Trophoblast cell (in vitro differentiated cells and primary cell): ENCODE results near the gene ALOX15.
A peak's percentile ranks its signal among the peaks of the same experiment; 100 is the strongest.

Source experiments
- DNase-seq, 2 donors: peaks; one replicate each; pipeline ENCODE4 v3.0.0-alpha.2; 2016
- H2AFZ ChIP-seq: 2 replicates; pipeline ENCODE4 v1.6.1; 2013; ENCODE audit warnings: low read length, moderate library complexity, mild to moderate bottlenecking; ENCODE audit not compliant: insufficient read depth, poor library complexity
- H2AK5ac ChIP-seq: 2 replicates; pipeline ENCODE4 v1.6.1; 2013; ENCODE audit warnings: mild to moderate bottlenecking, low read length
- H2BK120ac ChIP-seq: 2 replicates; pipeline ENCODE4 v1.6.1; 2013; ENCODE audit warnings: low read length, mild to moderate bottlenecking, moderate library complexity; ENCODE audit not compliant: insufficient read depth, poor library complexity
- H2BK12ac ChIP-seq: 2 replicates; pipeline ENCODE4 v1.6.1; 2013; ENCODE audit warnings: mild to moderate bottlenecking, low read length, moderate library complexity
- H2BK5ac ChIP-seq: 2 replicates; pipeline ENCODE4 v1.6.1; 2013; ENCODE audit warnings: low read length, low read depth, moderate library complexity, mild to moderate bottlenecking; ENCODE audit not compliant: poor library complexity
- H3K14ac ChIP-seq: 2 replicates; pipeline ENCODE4 v1.6.1; 2013; ENCODE audit warnings: mild to moderate bottlenecking, low read length
- H3K18ac ChIP-seq: 2 replicates; pipeline ENCODE4 v1.6.1; 2013; ENCODE audit warnings: mild to moderate bottlenecking, low read length
- H3K23ac ChIP-seq: 2 replicates; pipeline ENCODE4 v1.6.1; 2013; ENCODE audit warnings: low read length
- H3K27ac ChIP-seq: 2 replicates; pipeline ENCODE4 v1.5.1; 2013; ENCODE audit warnings: low read depth, mild to moderate bottlenecking, inconsistent platforms, low read length, moderate library complexity
- H3K27me3 ChIP-seq: 2 replicates; pipeline ENCODE4 v1.6.1; 2013; ENCODE audit warnings: inconsistent platforms, mild to moderate bottlenecking, low read length, moderate library complexity; ENCODE audit not compliant: insufficient read depth
- H3K36me3 ChIP-seq, 2 experiments: 1 replicate in 1 of 2; 2 replicates in 1 of 2; pipeline ENCODE4 v1.6.1; 2013; ENCODE audit warnings: low read length in 2 of 2, mild to moderate bottlenecking in 2 of 2, moderate library complexity in 1 of 2; ENCODE audit not compliant: insufficient read depth in 2 of 2, control insufficient read depth in 1 of 2
- H3K4ac ChIP-seq: 2 replicates; pipeline ENCODE4 v1.6.1; 2013; ENCODE audit warnings: low read depth, mild to moderate bottlenecking, low read length, moderate library complexity
- H3K4me1 ChIP-seq, 2 experiments: 1 replicate in 1 of 2; 2 replicates in 1 of 2; pipeline ENCODE4 v1.6.1; 2013; ENCODE audit warnings: low read length in 2 of 2, mild to moderate bottlenecking in 2 of 2, moderate library complexity in 1 of 2; ENCODE audit not compliant: insufficient read depth in 2 of 2, control insufficient read depth in 1 of 2
- H3K4me2 ChIP-seq: 2 replicates; pipeline ENCODE4 v1.6.1; 2013; ENCODE audit warnings: inconsistent platforms, mild to moderate bottlenecking, low read length, moderate library complexity
- H3K4me3 ChIP-seq: 2 replicates; pipeline ENCODE4 v1.5.1; 2013; ENCODE audit warnings: mild to moderate bottlenecking, low read depth, low read length, inconsistent platforms
- H3K79me1 ChIP-seq: one replicate; pipeline ENCODE4 v1.6.1; 2013; ENCODE audit warnings: low read length
- H3K79me2 ChIP-seq: 2 replicates; pipeline ENCODE4 v1.6.1; 2013; ENCODE audit warnings: low read length, mild to moderate bottlenecking; ENCODE audit not compliant: control insufficient read depth, insufficient read depth, poor library complexity
- H3K9ac ChIP-seq: 2 replicates; pipeline ENCODE4 v1.6.1; 2013; ENCODE audit warnings: mild to moderate bottlenecking, low read length
- H3K9me3 ChIP-seq: 2 replicates; pipeline ENCODE4 v1.6.1; 2013; ENCODE audit warnings: low read depth, mild to moderate bottlenecking, control low read depth, inconsistent platforms, low read length; ENCODE audit not compliant: insufficient read depth
- H4K12ac ChIP-seq: 2 replicates; pipeline ENCODE4 v1.6.1; 2013; ENCODE audit warnings: low read depth, mild to moderate bottlenecking, low read length, moderate library complexity
- H4K8ac ChIP-seq: 2 replicates; pipeline ENCODE4 v1.6.1; 2013; ENCODE audit warnings: low read depth, mild to moderate bottlenecking, low read length, moderate library complexity
- H4K91ac ChIP-seq: one replicate; pipeline ENCODE4 v1.6.1; 2013; ENCODE audit warnings: low read depth, mild to moderate bottlenecking, low read length, moderate library complexity
- WGBS: extraction: QIAGEN DNeasy Blood & Tissue Kit; methylation state at CpG from one replicate; pipeline ENCODE4 v1.1.7; 2013; ENCODE audit warnings: missing lambda C conversion rate; ENCODE audit not compliant: insufficient read length, insufficient coverage; ENCODE audit errors: extremely low coverage; 5-methylcytosine and 5-hydroxymethylcytosine counted together

The ALOX15 gene

DNA sequence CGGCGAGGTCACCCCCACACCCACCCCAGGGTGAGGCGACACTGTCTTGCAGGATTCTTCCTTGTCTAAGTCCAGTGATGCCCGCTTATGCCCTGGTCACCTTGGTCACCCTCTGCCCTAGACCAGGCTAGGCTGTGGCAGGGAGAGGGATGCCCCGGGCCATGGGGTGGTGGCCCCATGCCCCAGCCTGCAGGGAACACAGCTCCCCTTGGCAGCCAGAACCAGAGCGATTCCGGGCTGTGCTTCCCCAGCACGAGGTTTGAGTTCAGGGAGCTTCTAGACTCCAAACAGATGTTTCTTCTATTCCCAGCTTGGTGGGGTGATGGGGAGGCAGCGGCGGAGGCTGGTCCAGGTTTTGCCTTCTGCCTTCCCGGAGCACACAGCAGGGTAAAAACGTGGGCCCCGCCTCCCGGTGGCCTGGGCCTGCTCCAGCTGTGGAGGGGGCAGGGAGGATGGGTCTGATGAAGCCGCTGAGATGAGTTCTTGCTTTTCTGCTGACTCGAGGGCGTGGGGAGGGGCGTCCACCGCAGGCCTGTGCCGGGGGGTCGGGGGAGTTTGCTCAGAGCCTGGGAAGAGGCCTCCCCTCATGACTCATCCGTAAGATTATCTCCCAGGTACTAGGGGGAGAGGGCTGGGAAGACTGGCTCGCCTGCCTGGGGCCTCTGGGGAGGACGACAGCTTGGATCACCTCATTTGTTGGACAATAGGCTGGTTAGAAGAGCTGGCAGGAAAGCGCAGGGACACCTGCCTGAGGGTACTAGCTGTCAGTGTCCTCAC is 41.8 kb downstream of the ALOX15 start:
- Histone ChIP-seq H3K27ac (peak overlapping the region; percentile 93), H3K36me3 (peaks cover 48 to 50% of the 10 kb centered on the region in 2 experiments), H3K4ac (peak overlapping the region; percentile 72), H3K4me1 (peaks cover 49 to 53% of the 10 kb centered on the region in 2 experiments), H4K12ac (peak overlapping the region; percentile 15), H3K4me3 (no peak overlapping the region), H2BK12ac (peak overlapping the region; percentile 66), H4K91ac (peak overlapping the region; percentile 98), H2BK5ac (peak overlapping the region; percentile 86), H3K79me2 (peaks cover 8% of the 10 kb centered on the region), H3K18ac (peak overlapping the region; percentile 79), H3K14ac (peak overlapping the region; percentile 81), H2BK120ac (peak overlapping the region; percentile 98), H3K9me3 (no peaks in the 10 kb centered on the region), H3K4me2 (peak overlapping the region; percentile 28), H2AK5ac (peak overlapping the region; percentile 81), H3K27me3 (no peaks in the 10 kb centered on the region), H3K9ac (no peak overlapping the region), H2AFZ (peak overlapping the region; percentile 48), H3K79me1 (peaks cover 31% of the 10 kb centered on the region), H4K8ac (peak overlapping the region; percentile 67), H3K23ac (no peak overlapping the region)
- no peak for DNase-seq
- no CpG with 5 or more reads among the region's 25 CpGs for WGBS

DNA sequence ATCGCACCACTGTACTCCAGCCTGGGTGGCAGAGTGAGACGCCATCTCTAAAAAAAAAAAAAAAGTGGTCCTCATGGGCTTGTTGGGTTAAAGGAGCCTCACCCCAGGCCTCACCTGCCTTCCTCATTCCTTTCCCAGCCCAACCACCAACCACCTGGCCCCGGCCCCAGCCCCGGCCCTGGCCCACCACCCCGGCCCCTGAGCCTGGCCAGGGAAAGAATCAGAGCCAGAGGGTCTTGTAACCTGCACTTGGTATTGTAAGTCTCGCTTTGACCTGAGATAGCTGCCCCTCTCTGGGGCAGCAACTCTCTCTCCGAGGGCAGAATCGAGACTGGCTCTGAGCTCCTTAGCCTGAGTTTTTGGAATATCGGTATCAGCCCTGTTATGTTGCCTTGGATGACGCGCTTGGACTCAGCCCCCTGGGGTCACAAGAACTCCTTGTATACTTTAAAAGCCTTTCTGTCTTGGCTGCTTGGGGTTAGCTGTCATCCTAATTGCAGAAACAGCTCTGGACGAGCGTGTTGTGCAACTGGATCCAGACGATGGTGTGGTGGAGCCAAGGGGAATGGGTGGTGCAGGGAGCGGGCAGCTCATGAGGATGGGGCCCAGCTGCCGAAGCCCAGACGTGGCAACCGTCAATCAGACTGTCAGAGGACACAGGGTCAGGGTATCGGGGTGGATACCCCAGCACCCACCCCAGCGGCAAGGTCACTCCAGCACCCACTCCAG is 42.5 kb downstream of the ALOX15 start:
- H3K79me1 ChIP-seq = peaks cover 32% of the 10 kb centered on the region
- peak overlapping the region; percentile 28 for H3K4me2 ChIP-seq
- peak overlapping the region; percentile 48 for H2AFZ ChIP-seq
- H4K8ac ChIP-seq = peak overlapping the region; percentile 67
- H3K4ac ChIP-seq = peak overlapping the region; percentile 72
- H2BK120ac ChIP-seq = peak overlapping the region; percentile 98
- H3K23ac ChIP-seq = no peak overlapping the region
- no peaks in the 10 kb centered on the region for H3K9me3 ChIP-seq
- H3K79me2 ChIP-seq = peaks cover 6% of the 10 kb centered on the region
- no peak overlapping the region for H3K4me3 ChIP-seq
- peak overlapping the region; percentile 98 for H4K91ac ChIP-seq
- peak overlapping the region; percentile 66 for H2BK12ac ChIP-seq
- peak overlapping the region; percentile 81 for H2AK5ac ChIP-seq
- H3K18ac ChIP-seq = peak overlapping the region; percentile 79
- WGBS = no CpG with 5 or more reads among the region's 20 CpGs
- peaks cover 43% of the 10 kb centered on the region in 2 experiments for H3K36me3 ChIP-seq
- H4K12ac ChIP-seq = peak overlapping the region; percentile 15
- peak in 1 of 2 donors; percentile 8 for DNase-seq
- H3K9ac ChIP-seq = no peak overlapping the region
- peaks cover 48 to 51% of the 10 kb centered on the region in 2 experiments for H3K4me1 ChIP-seq
- H2BK5ac ChIP-seq = peak overlapping the region; percentile 86
- H3K14ac ChIP-seq = peak overlapping the region; percentile 81
- no peaks in the 10 kb centered on the region for H3K27me3 ChIP-seq
- H3K27ac ChIP-seq = peak overlapping the region; percentile 93

DNA sequence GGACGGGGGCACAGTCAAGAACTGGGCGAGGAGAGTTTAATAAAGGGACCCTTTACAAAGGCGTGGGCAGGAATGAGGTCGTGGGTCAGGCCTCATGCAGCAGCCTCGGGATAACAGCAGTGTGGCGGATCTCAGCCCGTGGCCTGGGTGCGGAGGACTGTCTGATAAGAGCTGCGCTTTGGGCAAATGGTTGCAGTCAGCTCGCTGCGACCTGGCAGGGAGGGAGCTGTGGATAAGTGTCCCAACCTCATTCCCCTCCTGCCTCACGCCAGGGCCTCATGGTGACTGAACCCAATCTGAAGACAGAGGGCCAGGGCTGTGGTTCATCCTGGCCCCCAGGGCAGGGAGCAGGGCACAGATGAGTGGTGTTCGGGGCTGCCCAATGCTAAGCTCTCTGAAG is 43.5 kb downstream of the ALOX15 start:
- no CpG with 5 or more reads among the region's 13 CpGs for WGBS

DNA sequence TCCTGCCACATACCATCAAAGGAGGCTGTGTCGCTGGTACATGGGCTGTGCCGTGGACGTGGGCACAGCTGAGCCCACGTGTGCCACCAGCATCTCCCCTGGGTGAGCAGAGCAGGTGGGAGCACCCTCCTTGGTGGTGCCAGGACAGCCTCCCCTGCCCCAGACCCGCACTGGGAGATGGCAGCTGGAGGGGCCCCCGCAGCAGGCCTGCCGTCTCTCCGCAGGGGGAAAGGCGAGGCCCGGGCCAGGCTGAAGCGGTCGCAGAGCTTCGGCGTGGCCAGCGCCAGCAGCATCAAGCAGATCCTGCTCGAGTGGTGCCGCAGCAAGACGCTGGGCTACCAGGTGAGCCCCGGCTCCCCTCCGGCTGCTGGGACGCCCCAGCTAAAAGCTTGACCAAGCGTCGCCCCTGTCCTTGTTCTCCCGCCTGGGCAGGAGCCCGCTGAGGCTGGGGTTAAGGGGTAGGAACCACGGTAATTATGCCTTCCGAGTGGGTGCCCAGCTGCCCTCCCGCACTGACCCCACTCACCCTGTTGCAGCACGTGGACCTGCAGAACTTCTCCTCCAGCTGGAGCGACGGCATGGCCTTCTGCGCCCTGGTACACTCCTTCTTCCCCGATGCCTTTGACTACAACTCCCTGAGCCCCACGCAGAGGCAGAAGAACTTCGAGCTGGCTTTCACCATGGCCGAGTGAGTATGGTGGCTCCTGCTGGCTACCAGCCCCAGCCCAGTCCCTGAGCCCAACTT is 44.7 kb downstream of the ALOX15 start:
- peak overlapping the region; percentile 44 for H3K18ac ChIP-seq
- H3K4me1 ChIP-seq = peaks cover 60 to 61% of the 10 kb centered on the region in 2 experiments
- H2AK5ac ChIP-seq = peak overlapping the region; percentile 28
- no peak for DNase-seq
- no peak overlapping the region for H3K4me2 ChIP-seq
- no peak overlapping the region for H2AFZ ChIP-seq
- H2BK120ac ChIP-seq = no peak overlapping the region
- no peak overlapping the region for H4K12ac ChIP-seq
- H3K9ac ChIP-seq = no peak overlapping the region
- peak overlapping the region; percentile 27 for H4K8ac ChIP-seq
- peak overlapping the region; percentile 5 for H2BK5ac ChIP-seq
- H2BK12ac ChIP-seq = peak overlapping the region; percentile 48
- H3K23ac ChIP-seq = no peak overlapping the region
- H3K4me3 ChIP-seq = no peak overlapping the region
- whole genome bisulfite sequencing = no CpG with 5 or more reads among the region's 36 CpGs
- H3K27me3 ChIP-seq = no peaks in the 10 kb centered on the region
- peaks cover 43 to 47% of the 10 kb centered on the region in 2 experiments for H3K36me3 ChIP-seq
- H3K79me2 ChIP-seq = peaks cover 12% of the 10 kb centered on the region
- peak overlapping the region; percentile 1 for H4K91ac ChIP-seq
- H3K14ac ChIP-seq = peak overlapping the region; percentile 0
- peak overlapping the region; percentile 3 for H3K27ac ChIP-seq
- H3K9me3 ChIP-seq = no peaks in the 10 kb centered on the region
- H3K4ac ChIP-seq = no peak overlapping the region
- H3K79me1 ChIP-seq = peaks cover 32% of the 10 kb centered on the region

More for the DNA sequence above, 43.5 kb downstream of the ALOX15 start:
- H3K79me1 ChIP-seq = peaks cover 32% of the 10 kb centered on the region
- H3K9me3 ChIP-seq = no peaks in the 10 kb centered on the region
- H3K23ac ChIP-seq = no peak overlapping the region
- H3K18ac ChIP-seq = peak overlapping the region; percentile 6
- no peak overlapping the region for H3K4me3 ChIP-seq
- peak overlapping the region; percentile 12 for H3K14ac ChIP-seq
- H3K36me3 ChIP-seq = peaks cover 45 to 46% of the 10 kb centered on the region in 2 experiments
- H2BK120ac ChIP-seq = peak overlapping the region; percentile 9
- H2AFZ ChIP-seq = no peak overlapping the region
- H3K9ac ChIP-seq = no peak overlapping the region
- DNase-seq = no peak
- peak overlapping the region; percentile 20 for H2BK12ac ChIP-seq
- H2AK5ac ChIP-seq = peak overlapping the region; percentile 11
- peaks cover 7% of the 10 kb centered on the region for H3K79me2 ChIP-seq
- peak overlapping the region; percentile 93 for H3K27ac ChIP-seq
- no peak overlapping the region for H3K4me2 ChIP-seq
- peak overlapping the region; percentile 1 for H2BK5ac ChIP-seq
- no peak overlapping the region for H3K4ac ChIP-seq
- H4K8ac ChIP-seq = peak overlapping the region; percentile 5
- H4K91ac ChIP-seq = peak overlapping the region; percentile 53
- H4K12ac ChIP-seq = no peak overlapping the region
- peaks cover 53 to 57% of the 10 kb centered on the region in 2 experiments for H3K4me1 ChIP-seq
- no peaks in the 10 kb centered on the region for H3K27me3 ChIP-seq
